ENCODE data around the gene SORCS1. TPM values are rescaled to one million over a fixed set of nuclear protein-coding genes. Genes with fewer than 3 reads are reported as not detected.

Gene SORCS1
- polyA plus RNA-seq, 1 of the 3 experiments (the other 2 are of a cell fraction), result 0.66 TPM

DNA sequence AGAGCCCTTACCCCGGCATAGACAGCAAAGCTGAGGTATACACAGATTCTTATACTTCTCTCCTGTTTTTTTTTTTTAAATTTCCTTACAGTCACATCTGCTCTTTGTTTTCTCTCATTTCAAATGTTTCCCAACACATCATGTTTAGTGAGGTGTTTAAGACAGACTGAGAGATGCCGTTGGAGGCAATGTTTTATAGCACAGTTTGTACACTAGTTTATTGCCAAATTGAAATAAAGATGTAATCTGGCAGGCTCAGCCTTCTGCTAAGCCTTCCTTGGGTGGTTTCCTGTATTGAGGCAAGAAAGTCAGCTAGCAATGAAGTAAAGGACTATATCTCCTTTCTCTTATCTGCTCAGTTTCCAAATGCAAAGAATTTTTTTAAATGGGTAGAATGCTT lies 393.4 kb downstream of the SORCS1 start (continued):
- TF ChIP-seq RFX5 (IDR thresholded peaks at IDR 0.05; ENCODE audit: low read length), result no peak

DNA sequence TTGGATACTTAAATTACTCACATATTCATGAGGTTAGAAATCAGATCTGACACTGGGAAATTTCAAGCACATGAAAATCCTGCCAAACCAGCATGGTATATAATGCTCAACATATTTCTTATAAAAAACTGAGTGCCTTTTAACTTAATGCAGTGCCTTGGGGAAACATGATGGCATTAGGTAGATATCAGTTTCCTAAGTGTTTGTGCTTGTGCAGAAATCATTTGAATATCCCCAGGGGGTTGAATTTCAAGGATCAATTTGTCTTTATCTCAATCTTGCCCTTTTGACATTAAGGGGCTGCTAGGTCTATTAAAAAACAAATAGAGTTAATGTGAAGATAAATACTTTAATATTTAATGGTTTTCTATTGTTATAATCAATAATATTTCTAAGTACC lies 396.3 kb downstream of the SORCS1 start:
- DNase-seq, result peak; percentile 44
- peaks cover 0 to 17% of the 10 kb centered on the region in 2 experiments; a peak in 2 of 4 replicates for H3K4me1 ChIP-seq (ENCODE audit: control insufficient read depth in 1 of 2, insufficient read depth in 2 of 2, low read depth in 1 of 2, low read length in 1 of 2)
- H3K9me2 ChIP-seq, result no peaks in the 10 kb centered on the region
- no peaks in the 10 kb centered on the region for H4K20me1 ChIP-seq (ENCODE audit: insufficient read depth)
- H3K4me3 ChIP-seq (ENCODE audit: low read depth in 2 of 2, low read length in 1 of 2), result no peak overlapping the region
- no peaks in the 10 kb centered on the region for H3K79me2 ChIP-seq (ENCODE audit: insufficient read depth)
- H2AFZ ChIP-seq (ENCODE audit: low read depth), result no peak overlapping the region
- no peak overlapping the region for H3K4me2 ChIP-seq
- POLR2A ChIA-PET, result no interaction called here
- peak overlapping the region in 1 of 2 experiments; percentile 43; a peak in 2 of 4 replicates for H3K27ac ChIP-seq (ENCODE audit: low read depth in 2 of 2, low read length in 1 of 2)
- H3F3A ChIP-seq (replicated peaks; ENCODE audit: insufficient read depth), result no peaks in the 10 kb centered on the region
- no peaks in the 10 kb centered on the region for H3K27me3 ChIP-seq (ENCODE audit: insufficient read depth)
- CTCF ChIA-PET, result interaction anchor here (0.7 to 3.0 kb wide), 7 partner anchors 18 to 224 kb away, joined by 3 to 11 read pairs (median 3); no protein-coding TSS in a partner anchor
- no peaks in the 10 kb centered on the region for H3K9me3 ChIP-seq
- H3K9ac ChIP-seq, result no peak overlapping the region
- H3K36me3 ChIP-seq (replicated peaks in 1 of 2; ENCODE audit: control insufficient read depth in 1 of 2, insufficient read depth in 2 of 2, low read length in 1 of 2), result no peaks in the 10 kb centered on the region
- TF ChIP-seq RAD21 (IDR thresholded peaks at IDR 0.05; ENCODE audit: low read length), result no peak
- peak in 1 of 2 experiments; percentile 56; a peak in 1 of 4 replicates for TF ChIP-seq EP300 (IDR thresholded peaks at IDR 0.05; ENCODE audit: borderline replicate concordance in 1 of 2, low read depth in 1 of 2, low read length in 1 of 2)

DNA sequence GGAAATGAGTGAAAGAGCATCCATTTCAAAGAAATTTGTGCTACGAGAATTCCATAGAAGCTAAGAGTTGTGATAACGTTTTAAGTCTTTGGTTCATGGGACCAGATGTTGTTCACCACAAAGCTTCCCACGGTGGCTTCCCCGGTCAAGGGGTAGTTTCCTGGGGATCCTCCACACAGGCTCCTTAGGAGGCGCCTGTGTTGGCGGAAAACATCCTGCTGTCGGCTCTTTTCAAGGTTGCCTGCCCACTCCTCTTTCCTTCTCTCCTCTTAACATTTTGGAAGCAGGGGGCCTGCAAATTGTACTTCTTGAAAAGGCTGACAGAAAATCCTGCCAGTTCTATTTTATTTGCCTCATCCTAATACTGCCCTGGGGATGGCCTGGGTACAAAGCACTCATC lies 398.6 kb downstream of the SORCS1 start:
- H3K4me1 ChIP-seq (ENCODE audit: control insufficient read depth in 1 of 2, insufficient read depth in 2 of 2, low read depth in 1 of 2, low read length in 1 of 2), result peaks cover 0 to 16% of the 10 kb centered on the region in 2 experiments; a peak in 2 of 4 replicates
- TF ChIP-seq, protein P1, sequence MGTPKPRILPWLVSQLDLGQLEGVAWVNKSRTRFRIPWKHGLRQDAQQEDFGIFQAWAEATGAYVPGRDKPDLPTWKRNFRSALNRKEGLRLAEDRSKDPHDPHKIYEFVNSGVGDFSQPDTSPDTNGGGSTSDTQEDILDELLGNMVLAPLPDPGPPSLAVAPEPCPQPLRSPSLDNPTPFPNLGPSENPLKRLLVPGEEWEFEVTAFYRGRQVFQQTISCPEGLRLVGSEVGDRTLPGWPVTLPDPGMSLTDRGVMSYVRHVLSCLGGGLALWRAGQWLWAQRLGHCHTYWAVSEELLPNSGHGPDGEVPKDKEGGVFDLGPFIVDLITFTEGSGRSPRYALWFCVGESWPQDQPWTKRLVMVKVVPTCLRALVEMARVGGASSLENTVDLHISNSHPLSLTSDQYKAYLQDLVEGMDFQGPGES (IDR thresholded peaks at IDR 0.05; ENCODE audit: low read depth, low read length), result no peak
- no peak for TF ChIP-seq FOSL2 (IDR thresholded peaks at IDR 0.05; ENCODE audit: borderline replicate concordance, low read depth)
- TF ChIP-seq RFX5 (IDR thresholded peaks at IDR 0.05; ENCODE audit: low read length), result no peak
- TF ChIP-seq, protein P2, sequence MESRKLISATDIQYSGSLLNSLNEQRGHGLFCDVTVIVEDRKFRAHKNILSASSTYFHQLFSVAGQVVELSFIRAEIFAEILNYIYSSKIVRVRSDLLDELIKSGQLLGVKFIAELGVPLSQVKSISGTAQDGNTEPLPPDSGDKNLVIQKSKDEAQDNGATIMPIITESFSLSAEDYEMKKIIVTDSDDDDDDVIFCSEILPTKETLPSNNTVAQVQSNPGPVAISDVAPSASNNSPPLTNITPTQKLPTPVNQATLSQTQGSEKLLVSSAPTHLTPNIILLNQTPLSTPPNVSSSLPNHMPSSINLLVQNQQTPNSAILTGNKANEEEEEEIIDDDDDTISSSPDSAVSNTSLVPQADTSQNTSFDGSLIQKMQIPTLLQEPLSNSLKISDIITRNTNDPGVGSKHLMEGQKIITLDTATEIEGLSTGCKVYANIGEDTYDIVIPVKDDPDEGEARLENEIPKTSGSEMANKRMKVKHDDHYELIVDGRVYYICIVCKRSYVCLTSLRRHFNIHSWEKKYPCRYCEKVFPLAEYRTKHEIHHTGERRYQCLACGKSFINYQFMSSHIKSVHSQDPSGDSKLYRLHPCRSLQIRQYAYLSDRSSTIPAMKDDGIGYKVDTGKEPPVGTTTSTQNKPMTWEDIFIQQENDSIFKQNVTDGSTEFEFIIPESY (IDR thresholded peaks at IDR 0.05; ENCODE audit: borderline replicate concordance, low read depth), result no peak
- no peak for TF ChIP-seq RCOR1 (IDR thresholded peaks at IDR 0.05; ENCODE audit: low read length)
- TF ChIP-seq, protein P3, sequence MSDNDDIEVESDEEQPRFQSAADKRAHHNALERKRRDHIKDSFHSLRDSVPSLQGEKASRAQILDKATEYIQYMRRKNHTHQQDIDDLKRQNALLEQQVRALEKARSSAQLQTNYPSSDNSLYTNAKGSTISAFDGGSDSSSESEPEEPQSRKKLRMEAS (IDR thresholded peaks at IDR 0.05; ENCODE audit: low read depth), result no peak
- no peak for TF ChIP-seq SIN3A (IDR thresholded peaks at IDR 0.05; ENCODE audit: borderline replicate concordance, low read depth, low read length)
- no peak for TF ChIP-seq FOXJ3 (CRISPR knock-in tag; IDR thresholded peaks at IDR 0.05)
- no peak for TF ChIP-seq YY1 (IDR thresholded peaks at IDR 0.05; ENCODE audit: low read depth)
- TF ChIP-seq CHD2 (IDR thresholded peaks at IDR 0.05; ENCODE audit: low read length, partially characterized antibody), result no peak
- no peak for TF ChIP-seq ELF1 (IDR thresholded peaks at IDR 0.05)
- no peak for TF ChIP-seq GATA2 (CRISPR knock-in tag; IDR thresholded peaks at IDR 0.05)
- TF ChIP-seq SMC3 (IDR thresholded peaks at IDR 0.05; ENCODE audit: low read depth, low read length), result no peak
- no peak for TF ChIP-seq NRF1 (IDR thresholded peaks at IDR 0.05; ENCODE audit: low read depth, low read length)
- no peak for TF ChIP-seq RAD21 (IDR thresholded peaks at IDR 0.05; ENCODE audit: low read length)
- no peak for TF ChIP-seq TCF12 (IDR thresholded peaks at IDR 0.05)
- TF ChIP-seq EZH2phosphoT487 (IDR thresholded peaks at IDR 0.05; ENCODE audit: borderline replicate concordance, low read depth), result no peak
- TF ChIP-seq MXI1 (IDR thresholded peaks at IDR 0.05; ENCODE audit: low read depth, low read length), result no peak
- TF ChIP-seq GABPA (IDR thresholded peaks at IDR 0.05; ENCODE audit: low read depth), result no peak
- TF ChIP-seq, protein P4, sequence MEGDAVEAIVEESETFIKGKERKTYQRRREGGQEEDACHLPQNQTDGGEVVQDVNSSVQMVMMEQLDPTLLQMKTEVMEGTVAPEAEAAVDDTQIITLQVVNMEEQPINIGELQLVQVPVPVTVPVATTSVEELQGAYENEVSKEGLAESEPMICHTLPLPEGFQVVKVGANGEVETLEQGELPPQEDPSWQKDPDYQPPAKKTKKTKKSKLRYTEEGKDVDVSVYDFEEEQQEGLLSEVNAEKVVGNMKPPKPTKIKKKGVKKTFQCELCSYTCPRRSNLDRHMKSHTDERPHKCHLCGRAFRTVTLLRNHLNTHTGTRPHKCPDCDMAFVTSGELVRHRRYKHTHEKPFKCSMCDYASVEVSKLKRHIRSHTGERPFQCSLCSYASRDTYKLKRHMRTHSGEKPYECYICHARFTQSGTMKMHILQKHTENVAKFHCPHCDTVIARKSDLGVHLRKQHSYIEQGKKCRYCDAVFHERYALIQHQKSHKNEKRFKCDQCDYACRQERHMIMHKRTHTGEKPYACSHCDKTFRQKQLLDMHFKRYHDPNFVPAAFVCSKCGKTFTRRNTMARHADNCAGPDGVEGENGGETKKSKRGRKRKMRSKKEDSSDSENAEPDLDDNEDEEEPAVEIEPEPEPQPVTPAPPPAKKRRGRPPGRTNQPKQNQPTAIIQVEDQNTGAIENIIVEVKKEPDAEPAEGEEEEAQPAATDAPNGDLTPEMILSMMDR (IDR thresholded peaks at IDR 0.05), result no peak
- H3K27ac ChIP-seq (ENCODE audit: low read depth in 2 of 2, low read length in 1 of 2), result no peak overlapping the region
- H3K79me2 ChIP-seq (ENCODE audit: insufficient read depth), result no peaks in the 10 kb centered on the region
- no peak overlapping the region for H3K9ac ChIP-seq
- WGBS (ENCODE audit: low lambda C conversion rate), result 57% methylated on average over 7 of the region's 7 CpGs
- no peak overlapping the region for H3K4me3 ChIP-seq (ENCODE audit: low read depth in 2 of 2, low read length in 1 of 2)
- H3K9me3 ChIP-seq, result no peaks in the 10 kb centered on the region
- ChIA-PET POLR2A (no interaction called here), CTCF (interaction anchor here (1.6 to 3.0 kb wide), 3 partner anchors 11 to 260 kb away, joined by 3 to 11 read pairs (median 5); no protein-coding TSS in a partner anchor)
- no peak overlapping the region for H2AFZ ChIP-seq (ENCODE audit: low read depth)
- H3K9me2 ChIP-seq, result no peaks in the 10 kb centered on the region
- no peaks in the 10 kb centered on the region for H3F3A ChIP-seq (replicated peaks; ENCODE audit: insufficient read depth)
- H3K27me3 ChIP-seq (ENCODE audit: insufficient read depth), result no peaks in the 10 kb centered on the region
- DNase-seq, result no peak
- H4K20me1 ChIP-seq (ENCODE audit: insufficient read depth), result no peaks in the 10 kb centered on the region
- H3K36me3 ChIP-seq (replicated peaks in 1 of 2; ENCODE audit: control insufficient read depth in 1 of 2, insufficient read depth in 2 of 2, low read length in 1 of 2), result no peaks in the 10 kb centered on the region
- no peak overlapping the region for H3K4me2 ChIP-seq
